IMR-90 (cell line): ENCODE results near the gene PIP4K2A. TPM values are rescaled to one million over a fixed set of nuclear protein-coding genes. Genes with fewer than 3 reads are reported as not detected.

Experiments
- ATAC-seq: fragments of 200-7000 bp; cut with Tn5 transposase; 2 replicates; pipeline ENCODE4 v1.9.1; 2020; ENCODE audit warnings: low read depth, mild to moderate bottlenecking, moderate library complexity
- BruUV-seq: library from RNA; stranded (reverse); fragments of 400-500 nt; replicated peaks from 2 replicates; lab custom pipeline; 2021; lab: Mats Ljungman, UMichigan
- CTCF ChIA-PET: fragments of 300-600 bp; formaldehyde crosslinking; extraction: SDS; loops from one replicate; lab custom pipeline; 2021; ENCODE audit warnings: antibody characterized with exemption; lab: Yijun Ruan, JAX
- POLR2A ChIA-PET: fragments of 300-600 bp; sonication (Branson Sonifier 250); formaldehyde crosslinking; loops from one replicate; lab custom pipeline; 2022; ENCODE audit warnings: antibody characterized with exemption; ENCODE audit not compliant: unreplicated experiment; lab: Charles Lee
- DNase-seq: peaks from one replicate; pipeline ENCODE4 v3.0.0; 2013
- H2AFZ ChIP-seq: replicated peaks from 2 replicates; pipeline ENCODE3; 2013; ENCODE audit warnings: low read length, mild to moderate bottlenecking; ENCODE audit not compliant: poor library complexity
- H2AK5ac ChIP-seq: 2 replicates; pipeline ENCODE4 v1.6.1; 2013; ENCODE audit warnings: low read depth, low read length, inconsistent platforms
- H2AK9ac ChIP-seq: replicated peaks from 2 replicates; pipeline ENCODE3; 2013; ENCODE audit warnings: mild to moderate bottlenecking, low read depth, low read length, moderate library complexity; ENCODE audit not compliant: poor library complexity
- H2BK120ac ChIP-seq: 2 replicates; pipeline ENCODE4 v1.6.1; 2013; ENCODE audit warnings: low read depth, low read length, inconsistent platforms
- H2BK15ac ChIP-seq: 3 replicates; pipeline ENCODE4 v1.6.1; 2013; ENCODE audit warnings: low read depth, low read length, inconsistent platforms
- H2BK20ac ChIP-seq: 2 replicates; pipeline ENCODE4 v1.6.1; 2013; ENCODE audit warnings: low read depth, mild to moderate bottlenecking, inconsistent platforms, low read length, moderate library complexity
- H2BK5ac ChIP-seq: 2 replicates; pipeline ENCODE4 v1.6.1; 2013; ENCODE audit warnings: mild to moderate bottlenecking, low read depth, low read length, inconsistent platforms; ENCODE audit not compliant: poor library complexity, severe bottlenecking
- H3K14ac ChIP-seq: replicated peaks from 2 replicates; pipeline ENCODE4 v1.6.1; 2013; ENCODE audit warnings: low read depth, low read length, inconsistent platforms
- H3K18ac ChIP-seq: 2 replicates; pipeline ENCODE4 v1.6.1; 2013; ENCODE audit warnings: low read depth, low read length, control low read depth
- H3K23ac ChIP-seq: 2 replicates; pipeline ENCODE4 v1.6.1; 2013; ENCODE audit warnings: low read depth, low read length, inconsistent platforms
- H3K27ac ChIP-seq: 2 replicates; pipeline ENCODE4 v1.5.1; 2013; ENCODE audit warnings: mild to moderate bottlenecking, control low read depth, low read length; ENCODE audit not compliant: insufficient read depth
- H3K27me3 ChIP-seq: 2 replicates; pipeline ENCODE4 v1.6.1; 2013; ENCODE audit warnings: low read length; ENCODE audit not compliant: control insufficient read depth, insufficient read depth
- H3K36me3 ChIP-seq: 2 replicates; pipeline ENCODE4 v1.6.1; 2013; ENCODE audit warnings: low read length, mixed read lengths; ENCODE audit not compliant: control insufficient read depth, insufficient read depth
- H3K4ac ChIP-seq: 2 replicates; pipeline ENCODE4 v1.6.1; 2013; ENCODE audit warnings: low read depth, low read length, inconsistent platforms
- H3K4me1 ChIP-seq: 2 replicates; pipeline ENCODE4 v1.6.1; 2013; ENCODE audit warnings: low read length, mixed read lengths; ENCODE audit not compliant: control insufficient read depth, insufficient read depth
- H3K4me2 ChIP-seq: 2 replicates; pipeline ENCODE4 v1.6.1; 2013; ENCODE audit warnings: low read depth, mild to moderate bottlenecking, control low read depth, low read length, moderate library complexity
- H3K4me3 ChIP-seq: 2 replicates; pipeline ENCODE4 v1.5.1; 2013; ENCODE audit warnings: low read depth, mild to moderate bottlenecking, control low read depth, low read length, moderate library complexity; ENCODE audit not compliant: insufficient read depth
- H3K56ac ChIP-seq: 2 replicates; pipeline ENCODE4 v1.6.1; 2013; ENCODE audit warnings: low read length, inconsistent platforms; ENCODE audit not compliant: insufficient read depth; ENCODE audit errors: extremely low read depth
- H3K79me1 ChIP-seq, 2 experiments: 2 replicates each; pipeline ENCODE4 v1.6.1; 2013; ENCODE audit warnings: low read length in 2 of 2, inconsistent platforms in 1 of 2, low read depth in 1 of 2
- H3K9ac ChIP-seq: 2 replicates; pipeline ENCODE4 v1.6.1; 2013; ENCODE audit warnings: low read depth, low read length, control low read depth
- H3K9me1 ChIP-seq: 2 replicates; pipeline ENCODE4 v1.6.1; 2013; ENCODE audit warnings: low read length, inconsistent platforms; ENCODE audit not compliant: insufficient read depth
- H3K9me3 ChIP-seq: 2 replicates; pipeline ENCODE4 v1.6.1; 2013; ENCODE audit warnings: low read length; ENCODE audit not compliant: control insufficient read depth, insufficient read depth
- H4K20me1 ChIP-seq: 2 replicates; pipeline ENCODE4 v1.6.1; 2013; ENCODE audit warnings: low read length, inconsistent platforms; ENCODE audit not compliant: insufficient read depth
- H4K5ac ChIP-seq: 2 replicates; pipeline ENCODE4 v1.6.1; 2013; ENCODE audit warnings: mild to moderate bottlenecking, low read depth, low read length, control low read depth
- H4K8ac ChIP-seq, 2 experiments: 2 replicates each; pipeline ENCODE4 v1.6.1; 2013; ENCODE audit warnings: low read depth in 2 of 2, low read length in 2 of 2, control low read depth in 1 of 2, inconsistent platforms in 1 of 2
- H4K91ac ChIP-seq: 2 replicates; pipeline ENCODE4 v1.6.1; 2013; ENCODE audit warnings: low read depth, low read length, inconsistent platforms; ENCODE audit not compliant: insufficient read depth
- CEBPB ChIP-seq: IDR thresholded peaks from 2 replicates; pipeline ENCODE4 v1.6.1; 2012; ENCODE audit warnings: low read depth, low read length, improper control_type of control experiment
- ELK1 ChIP-seq: fragments of 150-350 bp; IDR thresholded peaks from 2 replicates; pipeline ENCODE4 v1.6.1; 2016; ENCODE audit warnings: low read depth, mild to moderate bottlenecking, low read length, moderate library complexity, borderline replicate concordance
- MAFK ChIP-seq: IDR thresholded peaks from 2 replicates; pipeline ENCODE4 v1.6.1; 2012; ENCODE audit warnings: low read depth, low read length, improper control_type of control experiment
- MAZ ChIP-seq: IDR thresholded peaks from 2 replicates; pipeline ENCODE4 v1.6.1; 2012; ENCODE audit warnings: low read depth, mild to moderate bottlenecking, low read length, improper control_type of control experiment, moderate library complexity, borderline replicate concordance
- RCOR1 ChIP-seq: IDR thresholded peaks from 2 replicates; pipeline ENCODE4 v1.6.1; 2012; ENCODE audit warnings: mild to moderate bottlenecking, low read length, improper control_type of control experiment; ENCODE audit not compliant: insufficient replicate concordance
- WGBS, 2 experiments: methylation state at CpG; one replicate each; pipeline versions ENCODE4 v1.1.5 to v1.1.7; 2013; ENCODE audit warnings: missing lambda C conversion rate in 2 of 2; ENCODE audit not compliant: insufficient read length in 1 of 2; ENCODE audit errors: extremely low coverage in 2 of 2; 5-methylcytosine and 5-hydroxymethylcytosine counted together
- dilution Hi-C: fragments of 300-500 bp; cut with HindIII; formaldehyde crosslinking; loops from one replicate; pipeline ENCODE4 v1.14.3; 2018; ENCODE audit warnings: low sequenced_read_pairs; ENCODE audit not compliant: unreplicated experiment
- in situ Hi-C: fragments of 300-500 bp; cut with MboI; formaldehyde crosslinking; loops from 3 replicates; pipeline ENCODE4 v1.14.3; 2019; ENCODE audit warnings: low sequenced_read_pairs, inconsistent platforms, mixed read lengths
- intact Hi-C: fragments of 100-400 bp; cut with micrococcal nuclease; formaldehyde crosslinking; loops from 2 replicates; pipeline ENCODE4 v1.10.0; 2022
- polyA plus RNA-seq, 3 experiments: library from polyadenylated mRNA; depleted of rRNA; stranded (reverse); fragments of >200 nt; gene quantifications; 2 replicates each; pipeline ENCODE4 v1.2.3, GENCODE V29; 2012; ENCODE audit warnings: low replicate concordance in 1 of 3
- total RNA-seq: library from RNA; depleted of rRNA; stranded (reverse); fragments of >200 nt; gene quantifications from 2 replicates; pipeline ENCODE4 v1.2.3, GENCODE V29; 2012; rRNA removed

Gene PIP4K2A
- total and polyA plus RNA-seq, 2 of the 4 experiments (the other 2 are of a cell fraction), result 9.8 to 18.1 TPM

- CTCF ChIA-PET, result no interaction called here
- H3K9ac ChIP-seq, result no peak overlapping the region
- H3K18ac ChIP-seq, result no peak overlapping the region
- H2AFZ ChIP-seq, result no peak overlapping the region
- no peaks in the 10 kb centered on the region for H3K79me1 ChIP-seq
- DNase-seq, result no peak
- TF ChIP-seq MAZ (no peak), ELK1 (no peak), MAFK (no peak), RCOR1 (no peak), CEBPB (no peak)
- no peak overlapping the region for H3K4ac ChIP-seq
- H4K8ac ChIP-seq, result no peak overlapping the region
- ATAC-seq, result no peak
- no peak overlapping the region for H3K4me2 ChIP-seq
- H3K4me1 ChIP-seq, result no peaks in the 10 kb centered on the region
- no peak overlapping the region for H3K27ac ChIP-seq
- H4K91ac ChIP-seq, result no peak overlapping the region
- no peak overlapping the region for H3K23ac ChIP-seq
- no peak overlapping the region for H2BK120ac ChIP-seq
- 0% methylated on average over 1 of the region's 1 CpG; no CpG with 5 or more reads in 1 of the 2 experiments for WGBS, 2 experiments
- H3K4me3 ChIP-seq, result no peak overlapping the region
- H3K14ac ChIP-seq, result no peak overlapping the region
- BruUV-seq, result no TSS peak
- no peak overlapping the region for H2BK20ac ChIP-seq
- dilution Hi-C loops, result no loop called here
- in situ Hi-C loops, result no loop called here
- H3K36me3 ChIP-seq, result no peaks in the 10 kb centered on the region
- intact Hi-C loops, result no loop called here
- H4K5ac ChIP-seq, result no peak overlapping the region
- POLR2A ChIA-PET, result no interaction called here
- H2AK5ac ChIP-seq, result no peak overlapping the region
- no peak overlapping the region for H2BK5ac ChIP-seq
- no peak overlapping the region for H2BK15ac ChIP-seq
- H3K9me3 ChIP-seq, result no peaks in the 10 kb centered on the region
- H2AK9ac ChIP-seq, result no peak overlapping the region
- no peak overlapping the region for H3K56ac ChIP-seq
- peaks cover 6% of the 10 kb centered on the region for H3K27me3 ChIP-seq
- no peaks in the 10 kb centered on the region for H3K9me1 ChIP-seq
- no peaks in the 10 kb centered on the region for H4K20me1 ChIP-seq
Measured at GRCh38 chr10:22486431-22486830, 227.9 kb downstream of the PIP4K2A start.

Other genes starting within 250 kb of the PIP4K2A start
- gene ARMC3, start 213.5 kb upstream of the PIP4K2A start, total RNA-seq, result not detected in 2 replicates
- gene ARMC3, start 213.5 kb upstream of the PIP4K2A start, polyA plus RNA-seq (2012; rRNA removed), result not detected in 2 replicates